Globus pallidus (tissue), 1 donor: ENCODE results near the gene ZNF804B.

Source experiments
- DNase-seq: peaks from one replicate; pipeline ENCODE4 v3.0.0-alpha.2; 2015; ENCODE audit warnings: low spot score

Gene ZNF804B

DNA sequence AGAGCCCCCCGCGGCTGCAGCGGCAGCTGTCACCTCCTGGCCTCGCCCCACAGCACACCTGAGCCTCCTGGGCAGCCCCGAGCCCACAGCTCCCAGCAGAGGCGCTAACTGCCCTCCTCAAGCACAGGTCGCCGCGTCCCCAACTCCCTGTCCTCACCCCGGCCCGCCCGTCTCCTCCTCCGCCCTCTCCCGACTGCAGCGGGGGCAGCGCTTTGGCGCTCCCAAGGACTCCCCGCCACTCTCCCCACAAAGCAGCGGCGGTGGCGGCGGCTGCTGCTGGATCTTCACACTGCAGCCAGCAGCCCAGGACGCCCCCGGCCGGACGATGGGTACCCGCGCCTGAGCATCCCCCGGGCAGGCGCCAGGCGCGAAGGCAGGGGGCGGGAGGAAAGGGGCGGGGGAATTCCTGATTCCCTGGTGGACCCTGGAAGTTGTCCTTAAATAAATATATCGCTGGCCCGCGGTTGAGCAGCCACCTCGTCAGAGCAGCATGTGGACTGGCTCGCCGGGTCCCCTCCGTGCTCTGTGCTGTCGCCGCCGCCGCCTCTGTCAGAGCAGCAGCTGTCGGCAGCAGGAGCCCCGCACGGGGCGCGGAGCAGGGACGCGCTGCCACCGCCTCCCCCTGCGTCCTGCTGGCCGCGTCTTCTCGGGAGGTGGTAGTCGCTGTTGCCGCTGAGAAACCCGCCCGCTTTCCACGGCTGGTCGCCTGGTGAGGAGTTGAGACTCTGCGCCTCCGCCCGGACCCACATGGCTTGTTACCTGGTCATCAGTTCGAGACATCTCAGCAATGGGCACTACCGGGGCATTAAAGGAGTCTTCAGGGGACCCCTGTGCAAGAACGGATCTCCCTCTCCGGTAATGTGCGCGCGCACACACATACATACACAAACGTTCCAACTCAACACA lies at the start of gene ZNF804B:
Gene ZNF804B (plus strand): TSS at position 471 of the 906 bp plus-strand sequence. CDS start 277 bp downstream, at position 748.
- DNase-seq = no peak

GRCh38 chr7:88735920-88736319 lies 23.6 kb upstream of the ZNF804B start:
- no peak for DNase-seq

DNA sequence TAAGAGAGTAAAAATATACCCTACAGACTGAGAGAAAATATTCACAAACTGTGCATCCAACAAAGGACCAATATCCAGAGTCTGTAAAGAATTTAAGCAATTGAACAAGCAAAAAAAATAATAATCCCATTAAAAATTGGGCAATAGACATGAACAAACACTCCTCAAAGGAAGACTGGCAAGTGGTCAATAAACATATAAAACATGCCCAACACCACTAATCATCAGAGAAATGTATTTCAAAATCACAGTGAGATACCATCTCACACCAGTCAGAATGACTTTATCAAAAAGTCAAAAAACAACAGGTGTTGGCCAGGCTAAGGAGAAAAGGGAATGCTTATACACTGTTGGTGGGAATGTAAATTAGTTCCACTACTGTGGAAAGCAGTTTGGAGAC lies 21.9 kb upstream of the ZNF804B start:
- DNase-seq = no peak

- DNase-seq = no peak
Observed at GRCh38 chr7:88746126-88746525, 13.4 kb upstream of the ZNF804B start.

- DNase-seq = no peak
Observed at GRCh38 chr7:88756802-88757201, 2.7 kb upstream of the ZNF804B start.

DNA sequence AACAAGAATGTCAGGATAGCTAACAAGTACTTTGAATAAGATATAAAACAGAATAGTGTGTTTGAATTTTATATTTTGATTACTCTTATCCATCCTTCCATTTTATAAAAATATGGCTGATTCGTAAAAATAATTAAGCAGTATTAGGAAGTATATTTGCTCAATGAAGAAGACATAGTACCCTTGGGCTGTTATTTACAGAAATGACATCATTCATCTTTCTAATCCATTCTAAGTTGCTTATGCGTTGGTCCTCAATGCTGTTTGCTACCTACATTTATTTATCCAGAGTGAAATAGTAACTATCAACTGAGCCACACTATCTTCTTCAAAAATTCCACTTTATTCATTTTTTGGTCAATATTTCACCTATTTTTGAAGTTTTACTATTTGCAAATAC lies 2.1 kb upstream of the ZNF804B start:
- no peak for DNase-seq

DNA sequence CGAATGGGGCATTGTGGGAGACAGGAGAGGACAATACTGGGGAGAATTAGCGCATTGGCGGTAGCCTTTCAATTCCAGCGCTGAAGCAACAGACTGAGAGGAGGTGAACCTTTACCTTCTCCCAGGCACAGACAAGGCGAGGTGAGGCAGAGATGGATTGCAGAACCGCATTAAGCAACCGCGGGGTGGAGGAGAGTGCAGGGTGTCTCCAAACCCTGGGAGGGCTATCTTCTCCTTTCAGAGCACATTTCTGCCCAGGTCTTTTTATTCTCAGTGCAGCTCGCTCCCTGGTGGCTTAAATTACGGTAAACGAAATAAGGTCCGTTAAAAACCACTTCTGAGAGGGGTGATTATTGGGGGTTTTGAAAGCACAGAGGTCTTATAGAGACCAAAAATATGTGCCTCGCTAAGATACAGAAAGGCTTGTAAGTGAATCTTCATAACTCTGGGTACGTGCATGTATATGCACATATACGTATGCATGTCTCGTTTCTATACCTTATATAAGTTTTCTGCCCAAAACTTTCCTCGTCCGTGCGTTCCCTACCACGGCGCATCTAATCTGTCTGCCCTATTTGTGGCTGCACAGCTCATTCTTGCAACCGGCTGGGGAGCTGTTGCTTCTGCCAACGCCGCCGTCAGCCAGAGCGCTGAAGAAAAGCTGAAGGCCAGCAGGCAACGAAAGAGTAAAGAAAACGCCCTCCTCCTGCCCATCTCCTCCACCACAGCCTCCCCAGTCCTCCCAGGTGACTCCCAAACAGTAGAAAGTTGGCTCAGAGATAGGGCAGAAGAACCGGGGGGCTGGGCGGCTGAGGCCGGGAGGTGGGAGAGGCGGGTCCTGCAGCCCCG lies 895 bp upstream of the ZNF804B start:
- peak; percentile 15 for DNase-seq

DNA sequence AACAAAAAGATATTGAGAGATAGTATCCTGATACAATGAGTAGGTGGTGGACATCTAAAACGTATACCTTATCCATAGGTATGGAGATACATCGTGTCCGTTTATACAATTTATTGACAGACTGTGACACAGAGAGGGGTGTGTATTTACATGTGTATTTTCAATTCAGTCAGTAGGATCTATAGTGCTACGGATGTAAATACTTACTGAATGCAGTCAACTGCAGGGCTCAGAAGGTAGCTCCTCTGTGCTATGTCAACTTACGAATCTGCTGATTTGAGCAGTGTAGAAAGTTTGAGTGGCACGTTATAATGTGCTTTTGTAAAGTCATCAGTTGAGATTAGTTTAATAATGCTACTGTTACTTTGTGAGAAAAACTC lies 626 bp downstream of the ZNF804B start:
- no peak for DNase-seq

DNA sequence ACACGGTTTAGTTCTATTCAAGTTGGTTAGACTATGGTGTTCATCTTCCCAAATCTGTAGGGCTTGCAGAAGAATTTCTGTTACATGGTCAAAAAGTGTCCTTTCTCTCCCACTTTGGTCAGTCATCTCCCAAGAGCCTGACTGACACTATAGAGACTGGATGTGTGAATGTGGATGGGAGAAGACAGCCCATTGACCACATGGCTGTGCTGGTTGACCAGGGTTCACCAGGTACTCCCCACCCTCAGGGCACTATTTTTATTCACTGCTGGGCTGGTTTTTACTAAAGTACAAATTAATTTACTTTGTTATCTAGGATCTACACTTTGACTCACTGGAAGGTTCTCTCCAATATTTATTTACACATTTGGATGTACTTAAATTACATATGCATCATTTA lies 2.3 kb downstream of the ZNF804B start:
- DNase-seq = no peak

DNA sequence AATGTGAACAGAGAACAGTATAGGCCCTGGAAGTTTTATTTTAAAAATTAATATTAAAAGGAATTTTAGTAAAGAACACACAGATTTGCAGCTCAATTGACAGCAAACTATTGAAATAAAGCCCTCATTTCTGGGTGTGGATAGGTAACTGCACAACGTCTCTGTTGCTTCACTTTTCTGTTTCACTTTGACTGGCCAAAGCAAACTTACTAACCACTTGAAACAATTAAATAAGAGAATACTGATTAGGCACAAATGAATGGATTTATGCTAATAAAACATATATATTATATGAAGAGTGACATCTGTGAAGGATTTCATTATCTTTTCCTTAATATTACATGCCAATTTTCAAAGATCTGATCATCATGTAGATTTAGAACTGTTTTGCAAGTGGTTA lies 11.9 kb downstream of the ZNF804B start:
- no peak for DNase-seq

DNA sequence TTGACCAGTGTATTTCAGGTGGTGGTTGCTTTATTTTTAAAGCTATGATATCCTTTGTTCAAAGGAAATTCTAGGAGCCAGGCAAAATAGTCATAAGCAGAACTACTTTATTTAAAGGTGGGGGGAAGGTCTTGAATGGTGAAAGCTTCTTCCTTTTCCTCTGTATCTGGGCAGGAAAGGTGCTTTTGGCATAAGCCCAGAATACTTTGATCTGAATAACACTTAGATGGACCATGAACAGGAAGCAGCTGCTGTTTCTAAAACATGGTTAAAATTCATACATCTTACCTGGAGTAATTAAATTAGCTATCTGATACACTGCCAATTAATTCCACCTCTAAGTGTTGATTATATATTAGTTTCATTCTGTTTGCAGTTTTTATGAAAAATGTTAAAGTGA lies 13.3 kb downstream of the ZNF804B start:
- no peak for DNase-seq

DNA sequence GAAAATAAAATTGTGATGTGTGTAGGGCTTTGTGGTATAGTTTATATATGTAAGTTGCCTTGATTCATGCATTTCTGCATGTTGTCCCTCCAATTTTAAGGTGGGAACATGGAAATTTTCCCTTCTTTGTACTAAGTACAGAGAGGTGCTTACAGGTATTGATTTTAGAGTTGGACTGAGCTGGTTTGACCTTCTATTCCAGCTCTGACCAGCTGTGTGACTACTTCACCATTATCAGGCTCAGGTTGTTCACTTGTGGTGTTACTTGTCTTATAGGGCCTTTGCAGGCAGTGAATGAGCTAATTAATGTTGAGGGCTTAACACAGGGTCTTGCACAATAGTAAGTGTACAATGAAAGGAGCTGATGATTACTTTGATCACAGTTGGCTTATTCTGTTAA lies 16.3 kb downstream of the ZNF804B start:
- DNase-seq = no peak

GRCh38 chr7:88787777-88788176 lies 28.3 kb downstream of the ZNF804B start:
- DNase-seq = no peak

DNA sequence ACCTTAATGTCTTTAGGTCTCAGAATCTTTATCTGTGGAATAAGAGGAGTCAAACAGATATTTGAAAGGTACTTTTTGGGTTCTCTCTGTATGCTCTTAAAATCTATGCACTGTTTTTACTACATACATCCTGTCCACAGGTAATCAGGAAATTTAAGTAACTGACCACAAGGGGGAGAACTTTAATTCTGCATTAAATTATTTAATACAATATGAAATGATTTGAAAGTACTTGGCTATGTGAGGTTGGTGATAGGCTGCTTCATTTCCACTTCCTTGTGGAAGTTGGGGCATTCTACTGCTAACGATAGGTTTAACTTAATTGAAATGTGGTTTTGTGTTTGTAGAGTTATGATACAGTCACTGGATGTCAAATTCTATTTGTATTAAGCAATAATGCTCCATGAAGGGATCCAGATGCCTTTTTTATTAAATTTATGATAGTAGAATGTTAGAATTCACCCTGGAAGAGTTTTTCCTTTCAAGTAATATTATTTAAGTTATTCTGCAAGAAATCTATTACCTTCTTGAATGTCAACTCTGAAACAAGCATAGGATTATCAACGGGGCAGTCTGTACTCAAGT lies 30.1 kb downstream of the ZNF804B start:
- DNase-seq = no peak

- DNase-seq = no peak
Observed at GRCh38 chr7:88791891-88792290, 32.4 kb downstream of the ZNF804B start.

GRCh38 chr7:88792361-88792760 lies 32.9 kb downstream of the ZNF804B start:
- no peak for DNase-seq

DNA sequence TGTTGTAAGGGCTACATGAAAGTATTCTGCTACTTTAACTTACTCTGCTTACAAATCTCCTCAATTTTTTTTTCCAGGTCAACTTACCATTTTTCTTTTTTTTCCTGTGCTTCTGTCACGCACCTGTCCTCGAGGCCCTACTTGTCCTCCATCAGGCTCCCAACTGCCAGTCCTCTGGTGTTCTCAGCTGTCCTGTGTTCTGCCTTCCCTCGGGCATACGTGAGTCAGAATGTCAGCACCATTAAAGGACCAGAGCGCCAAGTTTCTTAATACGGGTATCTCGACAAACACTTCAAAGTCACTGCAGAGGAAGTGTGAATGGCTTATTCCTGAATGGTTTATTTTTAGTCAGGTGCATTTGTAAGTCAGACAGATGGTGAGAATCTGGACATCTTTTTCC lies 36.1 kb downstream of the ZNF804B start, which contains the start of gene TEX47:
Gene TEX47 (minus strand): TSS at position 185 of the 400 bp plus-strand sequence. CDS start 795 bp downstream, outside the sequence.
- DNase-seq = no peak

DNA sequence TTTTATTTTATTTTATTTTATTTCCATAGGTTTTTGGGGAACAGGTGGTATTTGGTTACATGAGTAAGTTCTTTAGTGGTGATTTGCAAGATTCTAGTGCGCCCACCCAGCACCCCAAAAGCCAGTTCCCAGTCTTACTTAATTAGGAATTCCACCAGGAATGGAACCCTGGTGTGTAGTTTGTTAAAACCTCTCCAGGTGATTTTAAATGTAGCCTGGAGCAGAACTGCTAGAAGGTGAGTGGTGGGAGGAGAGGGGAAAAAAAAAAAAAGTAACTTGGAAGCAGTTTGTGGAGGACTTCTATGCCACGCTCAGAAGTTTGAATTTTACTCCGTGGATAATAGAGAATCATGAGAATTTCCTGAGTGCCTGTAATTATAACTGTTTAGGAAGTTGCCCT lies 41.5 kb downstream of the ZNF804B start:
- no peak for DNase-seq

DNA sequence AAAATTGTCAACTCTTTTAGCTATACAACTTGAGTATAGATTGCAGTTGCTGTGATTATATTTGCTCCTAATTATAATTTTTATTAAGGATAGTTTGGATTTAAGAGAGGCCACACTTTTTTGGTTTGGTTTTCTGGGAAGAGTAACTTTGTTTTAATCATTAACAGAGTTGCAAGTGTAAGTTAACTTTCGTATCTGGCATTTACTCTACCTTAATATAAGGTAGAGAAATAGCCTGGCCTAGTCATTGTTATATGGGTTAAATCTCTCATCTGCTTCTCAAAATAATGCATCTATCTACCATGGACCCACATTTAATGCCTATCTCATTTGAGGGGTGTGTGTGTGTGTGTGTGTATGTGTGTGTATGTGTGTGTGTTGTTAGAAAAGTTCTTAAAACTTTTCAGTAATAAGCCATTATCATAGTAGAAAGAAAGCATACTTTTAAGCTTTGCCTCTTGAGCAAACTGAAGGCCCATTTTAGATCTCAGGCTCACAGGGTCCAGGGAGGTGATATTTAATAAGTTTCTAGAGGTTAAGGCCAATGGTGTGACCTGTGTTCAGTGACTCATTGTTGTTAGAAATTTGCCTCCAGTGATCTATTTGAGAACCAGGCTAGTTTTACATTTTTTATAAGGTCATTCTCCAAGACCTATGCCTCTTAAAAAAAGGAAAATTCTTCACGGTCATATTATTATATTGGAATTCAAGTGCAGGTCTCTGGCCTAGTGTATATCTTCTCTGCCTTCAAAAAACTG lies 47.0 kb downstream of the ZNF804B start:
- no peak for DNase-seq

DNA sequence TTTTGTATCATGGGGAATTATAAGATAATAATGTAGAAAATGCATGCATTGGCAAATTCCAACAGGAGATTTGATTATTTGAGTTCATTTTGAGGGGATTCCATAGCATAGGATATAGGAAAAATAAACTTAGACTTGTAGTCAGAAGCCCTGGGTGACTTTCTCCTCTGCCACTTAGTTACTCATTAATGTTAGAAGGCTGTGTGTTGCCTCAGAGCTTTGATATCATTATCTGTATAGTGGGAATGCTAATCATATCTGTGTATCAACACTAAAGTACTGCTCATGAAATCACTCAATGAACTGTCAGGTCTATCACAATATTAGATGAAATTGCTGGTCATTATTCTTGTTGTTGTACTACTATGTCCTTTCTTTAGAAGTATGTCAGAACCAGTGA lies 59.1 kb downstream of the ZNF804B start:
- no peak for DNase-seq

DNA sequence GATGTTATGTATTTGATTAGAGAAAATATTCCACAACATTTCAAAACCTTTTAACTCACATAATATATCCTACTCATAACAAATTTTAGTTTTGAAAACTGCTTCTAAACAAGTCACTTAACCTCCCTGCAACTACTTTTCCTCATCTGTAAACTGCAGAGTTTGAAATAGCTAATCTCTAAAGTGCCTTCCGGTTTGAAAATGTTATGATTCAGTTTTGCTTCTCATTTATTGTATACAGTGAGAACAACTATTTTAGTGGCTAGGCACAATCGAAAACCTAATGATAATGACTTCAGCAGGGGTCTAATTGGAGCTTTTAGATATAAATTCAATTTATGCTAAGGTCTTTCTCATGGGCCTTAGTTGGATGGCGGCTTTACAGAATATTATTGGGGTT lies 66.7 kb downstream of the ZNF804B start:
- DNase-seq = no peak
